ELR (cell line): ENCODE data around the gene TGFBR1.

ENCODE experiments used
- DNase-seq: peaks from one replicate; pipeline ENCODE4 v3.0.0-alpha.2; 2015; ENCODE audit warnings: low read depth

TGFBR1 gene

DNA sequence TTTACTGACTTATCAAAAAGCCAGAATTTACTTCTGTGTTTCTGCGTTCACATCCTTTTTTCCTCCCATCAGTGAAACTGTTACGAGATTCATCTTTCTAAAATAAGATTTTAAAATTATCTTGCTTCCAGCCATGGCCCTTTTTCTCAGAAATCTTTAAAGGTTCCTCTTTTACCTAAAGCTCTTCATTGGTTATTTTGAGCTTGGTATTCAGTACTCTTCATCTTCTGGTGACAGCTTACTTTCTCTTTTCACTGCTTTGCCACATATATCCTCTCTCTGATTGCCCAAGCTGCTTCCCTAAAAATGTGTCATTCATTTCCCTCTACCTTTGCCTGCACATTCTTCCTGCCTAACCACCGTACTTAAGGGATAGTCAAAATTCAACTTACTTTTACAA lies 32.3 kb downstream of the TGFBR1 start:
- DNase-seq: no peak

DNA sequence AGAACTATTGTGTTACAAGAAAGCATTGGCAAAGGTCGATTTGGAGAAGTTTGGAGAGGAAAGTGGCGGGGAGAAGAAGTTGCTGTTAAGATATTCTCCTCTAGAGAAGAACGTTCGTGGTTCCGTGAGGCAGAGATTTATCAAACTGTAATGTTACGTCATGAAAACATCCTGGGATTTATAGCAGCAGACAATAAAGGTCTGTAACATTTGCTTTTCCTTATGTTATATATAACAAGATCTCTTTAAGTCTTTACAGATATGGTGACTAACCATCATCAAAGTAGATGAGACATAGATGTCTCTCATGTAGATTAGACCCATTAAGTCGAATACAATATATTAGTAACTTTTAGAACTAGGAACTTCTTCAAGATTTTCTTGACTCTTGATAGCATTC lies 33.0 kb downstream of the TGFBR1 start:
- no peak for DNase-seq

DNA sequence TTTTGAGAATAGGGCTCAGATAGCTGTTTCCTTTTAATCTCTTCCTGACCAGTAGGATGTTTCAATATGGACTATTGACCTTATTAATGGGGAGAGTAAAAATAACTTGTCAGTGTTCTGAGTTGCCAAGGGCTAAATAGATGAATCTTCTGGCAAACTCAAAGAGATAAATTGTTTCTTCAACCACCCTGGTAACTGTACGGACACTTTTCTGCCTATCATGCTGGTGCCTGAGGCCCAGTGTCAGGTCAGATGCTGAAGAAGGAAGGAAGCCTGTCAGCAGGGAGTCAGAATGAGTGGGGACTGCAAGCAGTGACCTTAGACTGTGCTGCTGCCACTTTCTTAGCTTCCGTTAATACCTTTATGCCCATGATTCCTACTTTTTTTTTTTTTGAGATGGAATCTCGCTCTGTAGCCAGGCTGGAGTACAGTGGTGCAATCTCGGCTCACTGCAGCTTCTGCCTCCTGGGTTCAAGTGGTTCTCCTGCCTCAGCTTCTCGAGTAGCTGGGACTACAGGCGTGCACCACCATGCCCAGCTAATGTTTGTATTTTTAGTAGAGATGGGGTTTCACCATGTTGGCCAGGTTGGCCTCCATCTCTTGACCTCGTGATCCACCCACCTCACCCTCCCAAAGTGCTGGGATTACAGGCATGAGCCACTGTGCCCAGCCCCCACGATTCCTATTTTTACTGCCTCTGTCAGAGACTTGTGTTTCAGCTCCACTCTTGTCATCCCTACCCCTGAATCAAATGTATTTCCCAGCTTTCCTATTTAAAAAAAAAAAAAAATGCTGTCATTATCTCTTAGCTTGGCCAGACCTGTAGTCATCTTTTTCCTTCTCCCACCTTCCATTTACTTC lies 33.7 kb downstream of the TGFBR1 start:
- DNase-seq: no peak

DNA sequence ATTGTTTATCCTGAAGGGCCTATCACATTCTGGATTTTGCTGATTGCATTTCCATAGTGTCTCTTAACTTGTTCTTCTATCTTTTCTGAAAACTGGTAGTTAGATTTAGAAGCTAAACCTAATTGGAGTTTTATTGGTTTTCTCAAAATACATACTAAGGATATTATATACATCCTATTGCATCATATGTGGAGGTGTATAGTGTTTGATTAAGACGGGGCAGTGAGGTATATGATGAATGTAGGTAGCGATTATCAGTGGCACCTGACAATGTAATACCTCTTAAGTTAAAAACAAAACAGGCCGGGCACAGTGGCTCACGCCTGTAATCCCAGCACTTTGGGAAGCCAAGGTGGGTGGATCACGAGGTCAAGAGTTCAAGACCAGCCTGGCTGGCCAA lies 35.0 kb downstream of the TGFBR1 start:
- DNase-seq: no peak

DNA sequence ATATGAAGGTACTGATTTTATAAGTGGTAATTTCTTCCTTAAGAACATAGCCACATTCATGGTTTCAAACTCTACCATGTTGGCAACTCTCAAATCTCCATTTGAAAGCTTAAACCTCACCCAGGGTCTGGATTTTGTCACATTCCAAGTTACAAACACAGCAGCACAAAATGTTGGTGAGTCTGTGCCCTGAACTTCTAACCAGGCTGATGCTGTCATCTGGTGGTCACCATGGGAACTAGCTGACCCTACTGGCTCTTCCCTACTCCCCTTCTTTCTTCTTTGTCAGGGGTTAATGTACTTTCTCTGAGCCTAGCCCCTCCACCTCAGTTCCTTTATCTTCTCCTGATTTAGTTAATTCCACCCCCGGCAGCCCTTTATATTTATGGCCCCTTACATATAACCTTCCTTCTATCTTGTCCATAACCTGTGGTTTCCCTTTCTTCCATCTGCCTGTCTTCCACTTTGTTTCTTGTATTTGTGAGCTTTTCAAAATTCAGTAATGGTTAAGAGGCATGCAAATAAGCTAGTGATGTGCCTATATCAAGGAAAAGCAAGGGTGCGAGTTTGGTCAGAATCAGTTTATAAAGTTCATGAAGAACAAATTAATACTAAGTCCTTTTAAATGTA lies 35.9 kb downstream of the TGFBR1 start:
- DNase-seq: peak; percentile 72

DNA sequence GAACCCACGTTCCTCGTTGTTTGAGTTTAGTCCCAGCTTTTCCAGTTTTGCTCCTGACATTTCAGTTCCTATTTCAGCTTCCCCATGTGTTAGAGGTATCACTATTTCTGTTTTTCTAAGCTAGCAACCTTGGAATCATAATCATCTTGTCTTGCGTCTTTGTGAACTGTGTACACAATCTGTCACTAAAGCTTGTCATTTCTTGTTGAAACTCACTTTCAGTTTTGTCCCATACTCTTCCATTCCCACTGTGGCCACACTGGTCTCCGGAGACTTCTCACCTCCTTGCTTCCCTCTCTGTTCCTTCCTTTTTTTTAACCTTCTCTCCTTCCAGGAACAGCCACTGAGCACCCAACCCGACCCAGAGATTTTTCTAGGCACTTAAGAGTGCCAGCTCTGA lies 36.9 kb downstream of the TGFBR1 start:
- DNase-seq: no peak

DNA sequence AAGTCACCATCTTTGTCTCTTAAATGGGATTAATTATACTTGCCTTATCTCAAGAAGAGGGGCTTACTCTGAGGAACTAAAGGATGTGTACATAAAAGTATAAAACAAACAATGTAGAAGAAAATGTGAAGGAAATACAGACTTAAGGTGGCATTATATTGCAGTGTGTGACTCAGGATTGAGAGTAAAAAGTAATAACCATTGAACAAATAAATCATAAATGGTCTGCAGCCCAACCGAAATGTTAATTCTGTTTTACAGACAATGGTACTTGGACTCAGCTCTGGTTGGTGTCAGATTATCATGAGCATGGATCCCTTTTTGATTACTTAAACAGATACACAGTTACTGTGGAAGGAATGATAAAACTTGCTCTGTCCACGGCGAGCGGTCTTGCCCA lies 37.4 kb downstream of the TGFBR1 start:
- no peak for DNase-seq

DNA sequence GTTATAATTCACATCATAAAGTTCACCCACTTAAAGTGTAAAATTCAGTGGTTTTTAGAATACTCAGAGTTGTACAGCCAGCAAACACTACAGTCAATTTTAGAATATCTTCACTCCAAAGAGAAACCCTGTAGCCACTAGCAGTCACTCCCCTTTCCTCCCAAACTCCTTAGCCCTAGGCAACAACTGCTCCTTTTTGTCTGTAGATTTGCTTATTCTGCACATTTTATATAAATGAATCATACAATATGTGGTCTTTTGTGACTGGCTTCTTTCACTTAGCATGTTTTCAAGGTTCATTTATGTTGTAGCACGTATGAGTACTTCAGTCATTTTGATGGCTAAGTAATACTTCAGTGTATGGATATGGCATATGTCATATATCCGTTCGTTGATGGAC lies 38.7 kb downstream of the TGFBR1 start:
- DNase-seq: peak; percentile 80

DNA sequence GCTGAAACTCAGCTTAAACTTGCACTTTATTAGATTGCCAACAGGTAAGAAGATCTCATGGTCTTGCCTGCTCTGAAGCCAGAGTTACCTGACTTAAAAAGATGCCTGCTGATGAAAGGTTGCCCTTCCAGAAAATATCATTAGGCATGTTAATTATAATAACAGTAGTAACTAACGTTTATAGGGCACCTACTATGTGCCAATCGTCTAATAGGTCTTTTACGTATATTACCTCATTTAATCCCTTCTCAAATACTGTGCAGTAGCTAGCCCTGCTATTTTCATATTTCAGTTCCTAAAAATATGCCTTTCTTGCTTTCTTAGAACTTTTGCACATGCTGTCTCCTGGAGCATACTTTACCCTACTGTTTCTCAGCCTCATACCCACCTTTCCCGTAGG lies 40.1 kb downstream of the TGFBR1 start:
- no peak for DNase-seq

DNA sequence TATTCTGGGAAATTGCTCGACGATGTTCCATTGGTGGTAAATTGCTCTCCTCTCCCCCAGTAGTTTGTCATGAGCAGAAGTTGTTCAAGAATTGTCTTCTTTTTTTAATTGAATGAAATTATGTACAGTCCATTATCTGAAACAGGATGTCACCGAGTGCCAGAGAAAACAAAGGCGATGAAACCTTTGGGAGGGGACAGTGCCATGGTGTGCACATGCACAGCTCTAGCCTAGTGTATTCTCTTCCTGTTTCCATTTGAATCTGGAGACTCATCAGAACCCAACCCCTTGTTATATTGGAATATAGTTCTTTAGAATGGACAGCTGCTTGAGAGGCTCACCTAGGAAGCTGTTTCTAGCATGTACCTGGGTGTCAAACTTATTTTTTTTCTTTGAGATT lies 41.7 kb downstream of the TGFBR1 start:
- no peak for DNase-seq

DNA sequence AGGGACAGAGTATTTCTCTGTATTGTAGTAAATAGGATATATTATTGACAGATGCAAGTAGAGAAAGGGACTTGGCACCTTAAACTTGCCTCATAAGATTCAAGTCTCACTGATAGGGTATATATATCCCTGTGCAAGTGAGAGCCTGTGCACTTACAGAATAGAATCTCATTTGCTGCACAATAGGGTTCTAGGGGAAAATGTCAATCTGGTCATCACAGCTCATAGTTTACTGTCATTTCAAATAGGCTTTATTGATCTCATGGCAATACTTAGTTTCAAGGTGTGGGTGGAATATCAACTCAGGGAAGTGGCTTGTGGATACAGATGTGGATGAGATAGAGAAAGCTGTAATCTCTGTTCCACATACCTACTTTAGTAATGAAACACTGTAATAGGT lies 42.3 kb downstream of the TGFBR1 start:
- no peak for DNase-seq

DNA sequence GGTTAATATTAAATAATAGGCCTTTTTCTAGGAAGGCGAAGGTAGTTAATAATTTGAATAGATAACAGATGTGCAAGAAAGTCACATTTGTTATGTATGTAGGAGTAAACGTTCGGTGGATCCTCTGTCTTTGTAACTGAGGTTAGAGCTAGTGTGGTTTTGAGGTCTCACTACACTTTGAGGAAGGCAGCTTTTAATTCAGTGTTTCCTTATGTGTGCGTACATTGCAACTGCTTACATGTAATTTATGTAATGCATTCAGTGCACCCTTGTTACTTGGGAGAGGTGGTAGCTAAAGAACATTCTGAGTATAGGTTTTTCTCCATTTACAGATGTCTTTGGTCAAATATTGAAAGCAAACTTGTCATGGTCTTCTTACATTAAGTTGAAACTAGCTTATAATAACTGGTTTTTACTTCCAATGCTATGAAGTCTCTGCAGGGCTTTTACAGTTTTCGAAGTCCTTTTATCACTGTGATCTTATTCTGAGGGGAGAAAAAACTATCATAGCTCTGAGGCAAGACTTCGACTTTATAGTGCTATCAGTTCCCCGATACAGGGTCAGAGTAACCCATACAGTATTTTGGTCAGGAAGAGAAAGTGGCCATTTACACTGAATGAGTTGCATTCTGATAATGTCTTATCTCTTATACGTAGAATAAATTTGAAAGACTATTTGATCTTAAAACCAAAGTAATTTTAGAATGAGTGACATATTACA lies 45.7 kb downstream of the TGFBR1 start:
- DNase-seq: no peak

DNA sequence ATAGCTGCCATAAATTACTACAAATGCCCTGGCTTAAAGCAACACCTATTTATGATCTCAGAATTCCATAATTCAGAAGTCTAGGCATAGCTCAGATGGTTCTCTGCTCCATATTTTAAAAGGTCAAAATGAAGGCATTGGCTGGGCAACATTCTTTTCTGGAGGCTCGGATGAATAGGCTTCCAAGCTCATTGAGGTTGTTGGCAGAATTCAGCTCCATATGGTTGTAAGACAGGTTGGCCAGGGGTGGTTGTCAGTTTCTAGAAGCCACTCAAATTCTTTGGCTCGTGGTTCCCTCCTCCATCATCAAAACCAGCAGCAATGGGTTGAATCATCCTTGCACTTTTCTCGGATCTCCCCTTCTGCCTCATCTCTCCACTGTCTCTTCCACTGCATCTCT lies 49.4 kb downstream of the TGFBR1 start:
- DNase-seq: no peak

DNA sequence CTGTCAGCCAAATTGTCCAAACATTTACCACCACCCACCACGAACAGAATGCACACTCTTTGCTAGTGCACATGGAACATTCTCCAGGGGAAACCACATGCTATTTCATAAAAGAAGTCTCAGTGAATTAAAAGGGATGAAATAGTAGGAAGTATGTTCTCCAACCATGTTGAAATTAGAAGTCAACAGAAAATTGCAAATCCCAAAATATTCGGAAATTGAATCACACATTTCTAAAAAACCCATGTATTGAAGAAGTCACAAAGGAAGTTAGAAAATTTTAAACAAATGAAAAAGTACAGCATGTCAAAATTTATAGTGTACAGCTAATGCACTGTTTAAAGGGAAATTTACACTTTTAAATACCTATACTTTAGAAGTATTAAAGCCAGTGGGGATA lies 50.8 kb downstream of the TGFBR1 start:
- DNase-seq: no peak

DNA sequence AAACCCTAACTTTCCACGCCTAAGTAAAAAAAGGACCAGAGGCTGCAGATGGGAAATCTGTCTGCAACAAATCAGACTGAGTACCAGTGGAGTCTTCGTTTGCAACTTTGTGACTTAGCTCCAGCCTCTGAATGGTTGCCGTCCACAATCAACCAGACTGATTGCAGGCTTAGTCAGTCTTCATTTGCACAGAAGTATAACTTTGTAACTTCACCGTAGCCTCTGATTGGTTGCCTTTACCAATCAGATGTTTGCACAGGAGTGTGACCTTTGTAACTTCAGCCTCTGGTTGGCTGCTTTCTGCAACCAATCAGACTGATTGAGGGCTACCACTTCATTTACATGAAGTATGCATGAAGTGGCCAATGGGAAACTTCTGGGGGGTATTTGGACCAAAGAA lies 53.7 kb downstream of the TGFBR1 start:
- DNase-seq: no peak

DNA sequence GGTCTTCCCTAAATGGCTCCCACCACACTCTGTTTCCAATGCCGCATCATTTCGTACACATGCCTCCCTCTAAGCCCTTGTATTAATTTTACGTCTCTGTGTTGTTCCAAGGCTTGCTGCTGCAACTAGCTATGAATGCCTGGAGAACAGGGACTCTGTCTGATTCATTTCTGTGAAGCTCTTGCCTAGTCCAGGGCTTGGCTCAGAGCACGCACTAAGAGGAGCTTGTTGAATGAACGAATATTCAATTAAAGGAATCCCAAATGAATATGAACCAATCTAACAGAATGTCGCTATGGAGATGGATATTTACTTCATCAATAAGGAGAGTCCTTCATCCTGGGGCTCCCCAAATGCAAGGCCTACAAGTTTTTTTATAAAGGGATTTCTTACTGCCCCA lies 55.3 kb downstream of the TGFBR1 start:
- DNase-seq: no peak

DNA sequence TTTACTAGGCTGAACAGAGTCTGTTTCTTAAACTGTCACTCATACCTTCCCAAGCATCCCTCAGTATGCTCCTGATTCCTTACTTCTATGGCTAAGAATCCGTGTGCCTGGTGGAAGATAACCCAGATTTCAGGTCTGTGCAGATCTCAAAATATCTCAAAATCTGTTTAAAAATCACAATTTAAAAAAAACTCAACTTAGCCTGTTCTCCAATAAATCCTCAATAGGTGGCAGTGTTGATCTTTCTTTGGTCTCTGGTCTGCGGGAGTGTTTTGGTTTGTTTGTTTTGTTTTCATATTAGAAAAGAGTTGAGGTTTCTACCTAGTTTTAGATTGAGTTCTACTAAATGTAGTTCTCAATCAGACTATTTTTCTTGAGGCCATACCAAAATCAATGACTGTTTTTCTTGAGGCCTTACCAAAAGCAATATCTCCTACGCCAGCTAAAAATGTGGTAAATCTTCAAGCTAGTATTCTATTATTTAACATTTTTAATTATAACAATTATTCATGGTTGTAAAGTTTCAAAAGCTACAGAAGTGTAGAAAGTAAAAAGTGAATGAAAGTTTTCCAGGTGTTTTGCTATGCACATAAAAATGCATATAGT lies 57.9 kb downstream of the TGFBR1 start:
- peak; percentile 65 for DNase-seq

DNA sequence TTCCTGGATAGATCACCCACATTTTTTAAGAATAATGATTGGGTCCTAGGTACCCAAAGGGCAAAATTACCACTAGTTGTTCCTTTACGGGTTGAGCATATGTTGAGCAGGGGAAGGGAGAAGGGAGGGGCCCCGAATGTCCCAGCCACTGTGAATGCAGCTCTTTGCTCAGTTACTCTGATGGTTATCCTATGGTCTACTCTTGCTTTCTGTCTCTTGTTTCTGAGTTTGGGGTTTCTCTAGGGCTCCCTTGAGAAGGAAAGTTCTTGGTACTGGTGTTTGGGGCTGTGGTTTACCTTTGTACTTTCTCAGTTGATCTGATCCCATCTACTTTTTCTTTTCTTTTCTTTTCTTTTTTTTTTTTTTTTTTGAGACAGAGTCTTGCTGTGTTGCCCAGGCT lies 61.2 kb downstream of the TGFBR1 start:
- DNase-seq: no peak

DNA sequence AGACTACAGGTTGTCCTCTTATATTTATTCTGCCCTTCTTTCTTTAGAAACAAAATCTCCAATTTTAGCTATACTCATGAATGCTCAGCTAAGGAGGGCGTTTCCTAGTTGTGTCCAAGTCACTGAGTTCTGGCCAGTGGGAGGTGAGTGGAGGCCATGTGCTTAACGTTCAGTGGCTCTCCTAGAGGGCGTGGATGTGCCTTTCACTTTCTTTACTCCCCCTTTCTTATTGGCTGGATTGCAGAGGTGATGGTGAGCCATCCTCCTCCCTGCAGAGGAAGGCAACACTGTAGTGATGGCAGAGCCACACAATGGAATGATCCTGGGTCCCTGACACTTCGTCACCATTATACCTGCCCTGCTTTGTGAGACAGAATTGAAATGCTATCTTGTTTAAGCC lies 62.2 kb downstream of the TGFBR1 start:
- peak; percentile 9 for DNase-seq

DNA sequence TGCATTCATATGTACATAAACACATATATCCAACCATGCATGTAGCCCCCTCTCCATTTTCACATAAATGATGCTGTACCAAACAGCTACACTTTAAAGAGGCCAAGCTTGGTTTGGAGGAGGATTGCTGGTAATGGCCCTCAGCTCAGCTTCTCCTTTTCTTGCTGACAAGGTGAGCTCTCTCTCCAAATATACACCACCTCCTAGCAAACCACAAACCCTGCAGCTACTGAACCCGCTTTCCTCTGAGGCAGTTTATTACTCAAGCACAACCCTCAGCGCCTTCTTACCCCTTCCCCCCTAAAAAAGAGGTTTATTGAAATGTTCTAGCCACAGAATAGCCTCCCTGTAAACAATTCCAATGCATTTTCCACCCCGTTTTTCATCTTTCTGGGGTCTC lies 62.8 kb downstream of the TGFBR1 start:
- no peak for DNase-seq

DNA sequence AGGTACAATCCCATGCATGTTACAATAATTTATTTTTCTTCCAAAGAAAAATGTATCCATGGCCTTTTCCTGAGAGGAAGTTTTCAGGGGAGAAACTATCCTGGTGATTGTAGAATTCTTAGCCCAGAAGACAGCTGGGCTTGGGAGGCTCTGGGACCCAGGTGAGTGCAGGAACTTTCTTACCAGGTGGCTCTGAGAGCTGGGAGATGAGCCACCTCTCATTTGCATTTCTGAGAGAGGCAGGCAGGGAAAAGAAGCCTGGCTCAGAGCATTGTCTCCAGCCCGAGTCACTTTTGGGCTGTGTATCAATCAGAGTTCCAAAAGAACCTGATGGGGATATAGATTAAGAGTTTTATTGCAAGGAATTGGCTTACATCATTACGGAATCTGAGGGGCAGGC lies 64.2 kb downstream of the TGFBR1 start:
- DNase-seq: no peak

DNA sequence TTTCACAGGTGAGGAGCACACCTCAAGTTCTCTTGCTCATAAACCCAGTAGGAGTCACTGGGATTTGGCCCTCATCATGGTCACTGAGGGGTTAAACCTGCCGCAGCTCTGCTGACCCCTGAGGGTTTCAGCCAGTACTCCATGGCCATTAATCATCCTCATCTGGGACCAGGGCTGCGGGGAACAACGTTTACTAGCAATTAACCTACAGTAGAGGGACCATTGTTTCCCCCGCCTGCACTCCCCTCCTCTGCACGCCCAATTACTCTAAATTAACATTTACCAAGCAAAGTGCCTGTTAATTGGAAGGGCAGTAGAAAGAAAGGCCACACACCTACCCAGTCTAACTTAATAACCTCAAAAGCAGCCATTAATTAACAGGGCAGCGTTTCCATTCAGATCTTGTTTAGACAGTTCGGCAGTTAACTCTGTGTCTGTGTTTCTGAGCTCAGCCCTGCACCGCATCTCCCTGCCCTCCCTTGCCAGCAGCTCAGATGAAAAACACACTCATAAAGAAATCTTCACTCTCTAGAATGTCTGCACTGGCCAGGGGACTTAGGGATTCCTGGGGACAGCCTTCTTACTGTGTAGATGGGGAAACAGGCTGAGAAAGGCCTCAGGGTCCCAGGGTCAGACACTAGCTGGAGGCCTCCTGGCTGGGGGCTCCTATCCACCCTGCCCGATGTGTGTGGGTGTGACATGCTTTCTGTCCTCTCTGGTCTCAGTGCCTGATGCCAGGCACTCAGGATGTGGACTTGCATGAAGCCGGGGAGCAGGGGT lies 65.3 kb downstream of the TGFBR1 start:
- peak; percentile 35 for DNase-seq
